NCI-H146 treated with DMSO at 0.1 percent for 48 hours (cell line): ENCODE data around the gene NPAS3.
A peak's percentile ranks its signal among the peaks of the same experiment; 100 is the strongest.
"Not testable (repeated sequence)": the region's sequence is repeated elsewhere in the genome, so short reads cannot be mapped to it uniquely, and the experiment has no call there.

Experiments
- DNase-seq: peaks from one replicate; lab custom pipeline; 2025; ENCODE audit not compliant: unreplicated experiment; lab: John Stamatoyannopoulos, UW

NPAS3 gene

GRCh38 chr14:33068626-33069025, 129.9 kb downstream of the NPAS3 start:
- DNase-seq: no peak

- DNase-seq: no peak
Measured at GRCh38 chr14:33070475-33070874, 131.8 kb downstream of the NPAS3 start.

- no peak for DNase-seq
Measured at GRCh38 chr14:33073023-33073422, 134.3 kb downstream of the NPAS3 start.

GRCh38 chr14:33081259-33081658, 142.6 kb downstream of the NPAS3 start:
- DNase-seq: no peak

- DNase-seq: no peak
Measured at GRCh38 chr14:33085799-33086198, 147.1 kb downstream of the NPAS3 start.

GRCh38 chr14:33088274-33088673, 149.6 kb downstream of the NPAS3 start:
- not testable (repeated sequence) for DNase-seq

GRCh38 chr14:33098016-33098415, 159.3 kb downstream of the NPAS3 start:
- no peak for DNase-seq

GRCh38 chr14:33103489-33103888, 164.8 kb downstream of the NPAS3 start:
- DNase-seq: no peak

- DNase-seq: no peak
Measured at GRCh38 chr14:33103966-33104365, 165.3 kb downstream of the NPAS3 start.

- DNase-seq: no peak
Measured at GRCh38 chr14:33110737-33111443, 172.2 kb downstream of the NPAS3 start.

- no peak for DNase-seq
Measured at GRCh38 chr14:33114331-33114730, 175.7 kb downstream of the NPAS3 start.

GRCh38 chr14:33118668-33119067, 180.0 kb downstream of the NPAS3 start:
- peak; percentile 78 for DNase-seq

- DNase-seq: no peak
Measured at GRCh38 chr14:33120341-33120740, 181.7 kb downstream of the NPAS3 start.

GRCh38 chr14:33120966-33121365, 182.3 kb downstream of the NPAS3 start:
- DNase-seq: no peak

- no peak for DNase-seq
Measured at GRCh38 chr14:33123281-33123680, 184.6 kb downstream of the NPAS3 start.

GRCh38 chr14:33126433-33126832, 187.8 kb downstream of the NPAS3 start:
- no peak for DNase-seq

- DNase-seq: no peak
Measured at GRCh38 chr14:33127531-33127930, 188.9 kb downstream of the NPAS3 start.

- no peak for DNase-seq
Measured at GRCh38 chr14:33131801-33132200, 193.1 kb downstream of the NPAS3 start.

GRCh38 chr14:33134162-33134561, 195.5 kb downstream of the NPAS3 start:
- no peak for DNase-seq

- DNase-seq: no peak
Measured at GRCh38 chr14:33134975-33135374, 196.3 kb downstream of the NPAS3 start.

- DNase-seq: no peak
Measured at GRCh38 chr14:33150666-33151428, 212.2 kb downstream of the NPAS3 start.

GRCh38 chr14:33163109-33163508, 224.4 kb downstream of the NPAS3 start:
- DNase-seq: no peak
